ENCODE data around the gene MYRF.

MYRF gene

DNA sequence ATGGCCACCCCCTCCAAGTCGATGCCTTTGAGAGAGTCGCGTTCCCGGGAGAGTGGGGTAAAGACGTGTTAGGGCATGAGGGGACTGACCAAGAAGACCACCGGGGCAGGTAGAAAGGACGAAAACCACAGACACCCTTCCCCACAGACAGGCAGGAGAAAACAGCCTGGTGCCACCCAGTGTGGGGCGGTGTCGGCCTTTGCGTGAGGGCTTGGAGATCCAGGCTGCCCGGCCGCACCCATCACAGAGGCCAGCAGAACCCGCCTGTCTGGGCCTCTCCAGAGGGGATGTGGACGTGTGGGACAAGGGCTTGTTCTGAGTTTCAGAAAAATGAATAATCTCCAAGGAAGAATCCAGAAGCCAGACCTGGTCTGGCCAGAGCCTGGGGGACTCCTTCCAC is 41.4 kb upstream of the MYRF start:
- TF ChIP-seq POLR2AphosphoS5 (IDR thresholded peaks at IDR 0.05; ENCODE audit: borderline replicate concordance, low read depth, low read length) (no peak), FOXP2 (optimal IDR thresholded peaks at IDR 0.05; ENCODE audit: control extremely low read depth, extremely low read length, insufficient read depth) (no peak), EZH2 (IDR thresholded peaks at IDR 0.05) (no peak)
- DNase-seq (ENCODE audit: low read depth, low spot score) = no peak
- Histone ChIP-seq H3K9me3 (ENCODE audit: low read depth, low read length) (no peaks in the 10 kb centered on the region), H3K4me3 (no peak overlapping the region), H3K27ac (no peak overlapping the region), H3K9ac (ENCODE audit: insufficient read length) (no peak overlapping the region), H3K36me3 (ENCODE audit: insufficient read depth, low read length) (no peaks in the 10 kb centered on the region)

DNA sequence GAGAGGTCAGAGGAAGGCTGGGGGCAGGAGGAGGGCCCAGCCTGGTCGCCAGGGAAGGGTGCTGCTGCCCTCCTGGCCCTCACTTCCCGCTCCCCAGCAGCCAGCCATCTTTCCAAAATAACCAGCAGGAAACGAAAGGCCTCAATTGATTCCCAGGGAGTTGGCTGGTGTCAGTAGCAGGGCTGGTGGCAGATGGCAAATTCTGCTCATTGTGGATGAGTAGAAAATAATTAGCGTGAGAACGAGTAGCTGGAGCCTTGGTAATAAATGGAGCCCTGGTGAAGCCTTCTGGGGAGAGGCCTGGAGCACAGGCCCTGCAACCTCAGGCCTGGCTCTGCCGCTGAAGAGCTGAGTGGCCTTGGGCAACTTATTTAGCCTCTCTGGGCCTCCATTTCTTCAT is 40.9 kb upstream of the MYRF start:
- TF ChIP-seq POLR2AphosphoS5 (IDR thresholded peaks at IDR 0.05; ENCODE audit: borderline replicate concordance, low read depth, low read length) = no peak
- TF ChIP-seq EZH2 (IDR thresholded peaks at IDR 0.05) = no peak
- no peak for TF ChIP-seq FOXP2 (optimal IDR thresholded peaks at IDR 0.05; ENCODE audit: control extremely low read depth, extremely low read length, insufficient read depth)
- Histone ChIP-seq H3K27ac (peak overlapping the region; percentile 48), H3K9ac (ENCODE audit: insufficient read length) (peak overlapping the region; percentile 17), H3K4me3 (no peak overlapping the region), H3K9me3 (ENCODE audit: low read depth, low read length) (no peaks in the 10 kb centered on the region), H3K36me3 (ENCODE audit: insufficient read depth, low read length) (no peaks in the 10 kb centered on the region)
- DNase-seq (ENCODE audit: low read depth, low spot score) = no peak

DNA sequence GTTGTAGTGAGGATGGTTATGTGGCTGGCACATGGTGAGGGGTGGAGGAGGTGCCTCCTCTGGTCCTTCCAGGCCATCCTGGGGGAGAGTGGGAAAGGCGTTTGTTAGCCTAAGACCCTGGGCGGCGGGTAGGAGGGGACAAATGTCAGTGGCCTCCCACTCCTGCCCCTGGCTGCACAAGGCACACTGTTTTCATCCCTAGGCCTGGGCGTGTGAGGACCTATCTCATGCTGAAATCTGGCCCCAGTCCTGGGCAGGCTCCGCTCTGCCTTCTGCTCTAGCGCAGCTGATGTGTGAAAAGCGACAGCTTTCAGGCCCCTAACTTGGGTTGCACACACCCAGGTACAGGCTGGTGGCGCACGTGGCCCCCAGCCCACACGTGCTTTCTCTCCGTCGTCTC is 40.1 kb upstream of the MYRF start:
- no peak for DNase-seq (ENCODE audit: low read depth, low spot score)
- Histone ChIP-seq H3K36me3 (ENCODE audit: insufficient read depth, low read length) (no peaks in the 10 kb centered on the region), H3K9me3 (ENCODE audit: low read depth, low read length) (no peaks in the 10 kb centered on the region), H3K9ac (ENCODE audit: insufficient read length) (no peak overlapping the region), H3K27ac (no peak overlapping the region), H3K4me3 (no peak overlapping the region)
- no peak for TF ChIP-seq EZH2 (IDR thresholded peaks at IDR 0.05)
- no peak for TF ChIP-seq POLR2AphosphoS5 (IDR thresholded peaks at IDR 0.05; ENCODE audit: borderline replicate concordance, low read depth, low read length)
- no peak for TF ChIP-seq FOXP2 (optimal IDR thresholded peaks at IDR 0.05; ENCODE audit: control extremely low read depth, extremely low read length, insufficient read depth)

DNA sequence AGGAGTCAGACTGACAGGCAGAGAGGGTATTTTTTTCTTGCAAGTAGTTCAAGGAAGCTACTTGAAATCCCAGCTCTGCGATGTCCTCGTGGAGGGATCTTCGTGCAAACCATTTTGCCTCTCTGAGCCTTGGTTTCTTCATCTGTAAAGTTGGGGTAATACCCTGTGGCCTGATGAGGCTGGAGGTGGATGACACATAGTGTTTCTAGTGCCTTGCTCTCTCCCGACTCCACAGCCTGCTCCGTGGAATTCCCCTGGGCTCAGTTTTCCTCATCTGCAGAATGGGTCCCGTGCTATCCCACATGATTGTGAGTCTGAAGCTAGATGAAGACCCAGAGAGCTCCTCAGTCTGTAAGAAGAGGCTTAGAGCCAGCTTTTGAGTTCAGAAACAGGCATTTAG is 39.6 kb upstream of the MYRF start:
- Histone ChIP-seq H3K9me3 (ENCODE audit: low read depth, low read length) (no peaks in the 10 kb centered on the region), H3K9ac (ENCODE audit: insufficient read length) (no peak overlapping the region)

DNA sequence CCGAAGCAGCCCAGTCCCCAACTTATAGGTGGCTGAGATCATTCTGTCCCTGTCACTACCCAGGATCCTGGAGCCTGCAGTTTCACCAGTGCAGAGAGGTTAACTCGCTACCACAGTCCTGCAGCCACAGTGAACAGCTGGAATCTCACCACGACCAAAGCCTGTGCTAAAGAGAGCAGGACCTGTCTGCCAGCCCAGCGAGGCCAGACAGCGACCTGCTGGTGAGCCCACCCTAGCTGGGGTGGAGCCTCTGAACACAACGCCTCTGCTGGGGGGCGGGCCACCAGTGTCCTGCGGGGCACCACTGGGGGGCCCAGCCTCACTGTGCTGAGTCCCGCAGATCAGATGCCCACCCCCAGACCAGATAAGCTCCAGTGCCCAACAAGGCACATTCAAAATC is 39.0 kb upstream of the MYRF start:
- no peak overlapping the region for H3K9ac ChIP-seq (ENCODE audit: insufficient read length)
- no peak overlapping the region for H3K4me3 ChIP-seq
- H3K9me3 ChIP-seq (ENCODE audit: low read depth, low read length) = no peaks in the 10 kb centered on the region
- H3K36me3 ChIP-seq (ENCODE audit: insufficient read depth, low read length) = no peaks in the 10 kb centered on the region
- DNase-seq (ENCODE audit: low read depth, low spot score) = no peak
- H3K27ac ChIP-seq = no peak overlapping the region
- TF ChIP-seq POLR2AphosphoS5 (IDR thresholded peaks at IDR 0.05; ENCODE audit: borderline replicate concordance, low read depth, low read length) = no peak
- no peak for TF ChIP-seq EZH2 (IDR thresholded peaks at IDR 0.05)
- no peak for TF ChIP-seq FOXP2 (optimal IDR thresholded peaks at IDR 0.05; ENCODE audit: control extremely low read depth, extremely low read length, insufficient read depth)

More for the DNA sequence above, 39.6 kb upstream of the MYRF start:
- H3K4me3 ChIP-seq = no peak overlapping the region
- TF ChIP-seq FOXP2 (optimal IDR thresholded peaks at IDR 0.05; ENCODE audit: control extremely low read depth, extremely low read length, insufficient read depth) (no peak), EZH2 (IDR thresholded peaks at IDR 0.05) (no peak), POLR2AphosphoS5 (IDR thresholded peaks at IDR 0.05; ENCODE audit: borderline replicate concordance, low read depth, low read length) (no peak)
- no peak for DNase-seq (ENCODE audit: low read depth, low spot score)
- H3K27ac ChIP-seq = no peak overlapping the region
- H3K36me3 ChIP-seq (ENCODE audit: insufficient read depth, low read length) = no peaks in the 10 kb centered on the region

DNA sequence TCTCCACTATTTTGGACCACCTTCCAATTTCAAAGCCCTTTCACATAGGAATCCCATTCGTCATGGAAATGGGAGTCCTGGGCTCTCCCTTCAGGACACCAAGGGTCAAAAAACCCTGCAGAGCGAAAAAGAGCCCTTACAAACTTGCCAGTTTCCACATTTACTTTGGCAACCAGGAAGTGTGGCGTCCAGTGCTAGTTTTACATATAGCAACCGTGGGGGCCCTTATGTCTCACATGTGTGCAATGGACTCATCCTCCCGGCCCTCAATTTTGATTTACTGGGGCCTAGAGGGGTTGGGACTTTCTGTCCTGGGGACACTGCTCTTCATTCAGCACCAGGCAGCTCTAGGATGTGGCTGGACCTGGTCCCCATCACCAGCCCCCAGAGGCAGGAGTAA is 38.5 kb upstream of the MYRF start:
- no peak overlapping the region for H3K9ac ChIP-seq (ENCODE audit: insufficient read length)
- no peak for TF ChIP-seq POLR2AphosphoS5 (IDR thresholded peaks at IDR 0.05; ENCODE audit: borderline replicate concordance, low read depth, low read length)
- no peak for TF ChIP-seq EZH2 (IDR thresholded peaks at IDR 0.05)
- H3K9me3 ChIP-seq (ENCODE audit: low read depth, low read length) = no peaks in the 10 kb centered on the region
- H3K36me3 ChIP-seq (ENCODE audit: insufficient read depth, low read length) = no peaks in the 10 kb centered on the region
- no peak overlapping the region for H3K27ac ChIP-seq
- no peak overlapping the region for H3K4me3 ChIP-seq
- no peak for DNase-seq (ENCODE audit: low read depth, low spot score)

DNA sequence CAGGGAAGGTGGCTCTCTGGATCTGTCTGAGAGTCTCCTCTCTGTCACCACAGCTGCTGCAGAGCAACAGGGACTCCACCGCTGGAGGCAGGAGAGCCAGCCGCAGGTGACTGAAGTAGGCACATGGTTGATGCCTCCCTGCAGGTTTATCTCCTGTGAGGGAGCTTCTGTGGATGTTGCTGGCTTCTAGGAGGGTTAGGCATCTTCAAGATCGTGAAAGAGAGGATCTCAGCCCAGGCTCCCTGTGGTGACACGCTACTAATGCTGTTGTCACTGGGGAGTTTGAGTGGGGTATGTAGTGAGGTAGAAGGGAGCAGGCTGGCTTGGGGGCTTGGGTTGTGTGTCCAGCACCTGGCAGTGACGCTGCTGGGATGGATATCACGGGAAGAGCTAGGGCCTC is 38.1 kb upstream of the MYRF start:
- no peak for TF ChIP-seq EZH2 (IDR thresholded peaks at IDR 0.05)
- no peak for TF ChIP-seq FOXP2 (optimal IDR thresholded peaks at IDR 0.05; ENCODE audit: control extremely low read depth, extremely low read length, insufficient read depth)
- no peak for TF ChIP-seq POLR2AphosphoS5 (IDR thresholded peaks at IDR 0.05; ENCODE audit: borderline replicate concordance, low read depth, low read length)
- DNase-seq (ENCODE audit: low read depth, low spot score) = no peak
- H3K9ac ChIP-seq (ENCODE audit: insufficient read length) = no peak overlapping the region
- H3K27ac ChIP-seq = no peak overlapping the region
- no peak overlapping the region for H3K4me3 ChIP-seq
- H3K36me3 ChIP-seq (ENCODE audit: insufficient read depth, low read length) = no peaks in the 10 kb centered on the region
- no peaks in the 10 kb centered on the region for H3K9me3 ChIP-seq (ENCODE audit: low read depth, low read length)

DNA sequence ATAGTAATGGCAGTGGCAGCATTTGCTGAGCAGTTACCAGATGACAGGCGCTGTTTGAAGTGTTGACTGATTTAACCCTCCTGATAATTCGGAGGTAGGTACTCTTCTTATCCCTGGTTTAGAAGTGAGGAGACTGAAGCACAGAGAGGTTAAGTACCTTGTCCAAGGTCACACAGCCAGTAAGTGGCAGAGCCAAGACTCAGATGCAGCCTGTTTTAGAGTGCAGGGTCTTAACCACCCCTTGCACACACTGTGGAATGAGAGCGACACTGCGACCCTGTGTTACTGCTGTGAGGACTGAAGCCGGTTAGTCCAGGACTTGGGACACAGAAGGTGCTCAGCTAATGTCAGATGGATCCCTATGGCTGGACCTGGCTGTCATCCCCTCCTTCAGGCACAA is 37.5 kb upstream of the MYRF start:
- no peak for DNase-seq (ENCODE audit: low read depth, low spot score)
- Histone ChIP-seq H3K27ac (no peak overlapping the region), H3K36me3 (ENCODE audit: insufficient read depth, low read length) (no peaks in the 10 kb centered on the region), H3K4me3 (no peak overlapping the region), H3K9ac (ENCODE audit: insufficient read length) (no peak overlapping the region), H3K9me3 (ENCODE audit: low read depth, low read length) (no peaks in the 10 kb centered on the region)
- TF ChIP-seq FOXP2 (optimal IDR thresholded peaks at IDR 0.05; ENCODE audit: control extremely low read depth, extremely low read length, insufficient read depth) (no peak), POLR2AphosphoS5 (IDR thresholded peaks at IDR 0.05; ENCODE audit: borderline replicate concordance, low read depth, low read length) (no peak), EZH2 (IDR thresholded peaks at IDR 0.05) (no peak)

DNA sequence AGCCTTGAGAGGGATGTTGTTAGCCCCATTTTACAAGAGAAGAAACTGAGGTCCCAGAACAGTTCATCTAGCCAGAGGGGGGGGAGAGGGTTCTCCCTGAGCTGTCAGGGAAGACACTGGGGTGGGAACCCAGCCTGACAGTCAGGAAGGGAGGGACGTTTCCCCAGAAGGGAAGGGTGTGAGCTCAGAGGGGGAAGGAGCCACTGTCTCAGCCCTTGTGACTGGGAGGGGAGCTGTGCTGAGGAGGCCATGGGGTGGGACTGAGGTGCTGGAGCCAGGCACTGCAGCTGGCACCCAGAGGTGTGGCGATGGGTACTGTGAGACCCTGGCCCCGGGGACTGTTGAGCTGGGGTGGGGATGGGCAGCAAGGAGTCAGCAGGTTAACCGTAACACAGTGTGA is 36.6 kb upstream of the MYRF start:
- H3K9me3 ChIP-seq (ENCODE audit: low read depth, low read length) = no peaks in the 10 kb centered on the region
- TF ChIP-seq EZH2 (IDR thresholded peaks at IDR 0.05) (no peak), FOXP2 (optimal IDR thresholded peaks at IDR 0.05; ENCODE audit: control extremely low read depth, extremely low read length, insufficient read depth) (no peak), POLR2AphosphoS5 (IDR thresholded peaks at IDR 0.05; ENCODE audit: borderline replicate concordance, low read depth, low read length) (no peak)
- DNase-seq (ENCODE audit: low read depth, low spot score) = no peak
- H3K9ac ChIP-seq (ENCODE audit: insufficient read length) = no peak overlapping the region
- H3K4me3 ChIP-seq = no peak overlapping the region
- no peaks in the 10 kb centered on the region; the same call in 1 of the 2 replicates for H3K36me3 ChIP-seq (ENCODE audit: insufficient read depth, low read length)
- H3K27ac ChIP-seq = no peak overlapping the region

Data from SK-N-MC (cell line).